Measurements from ENCODE around the gene PER3.

Gene PER3

GRCh38 chr1:7771823-7772299, 12.2 kb upstream of the PER3 start:
- ChIA-PET CTCF (interaction anchor here (0.7 to 1.3 kb wide), 2 partner anchors 31 to 104 kb away, joined by 3 read pairs; no protein-coding TSS in a partner anchor), POLR2A (interaction anchor here (0.8 to 1.2 kb wide), 2 partner anchors 8 to 67 kb away, joined by 3 to 4 read pairs; no protein-coding TSS in a partner anchor)
- TF ChIP-seq ZNF335 (tag by site-specific recombination; conservative IDR thresholded peaks at IDR 0.05) (peak; percentile 54; the same call in 1 of the 2 replicates), ZNF692 (tag by site-specific recombination; IDR thresholded peaks at IDR 0.05) (no peak)
- Histone ChIP-seq H3K36me3 (ENCODE audit: control insufficient read depth in 2 of 2, insufficient read depth in 1 of 2, low read length in 2 of 2) (peaks cover 8 to 31% of the 10 kb centered on the region in 2 experiments), H3K4me1 (ENCODE audit: control insufficient read depth, insufficient read depth, low read length) (no peaks in the 10 kb centered on the region), H3K9me3 (ENCODE audit: control insufficient read depth, insufficient read depth, low read depth, low read length) (no peaks in the 10 kb centered on the region), H3K4me3 (ENCODE audit: low read depth, low read length) (peak overlapping the region; percentile 80), H3K27ac (ENCODE audit: extremely low read depth, low read depth, low read length) (peak overlapping the region; percentile 65; the same call in 1 of the 2 replicates)

GRCh38 chr1:7777591-7777990, 6.5 kb upstream of the PER3 start:
- Histone ChIP-seq H3K4me3 (ENCODE audit: low read depth, low read length) (no peak overlapping the region), H3K27ac (ENCODE audit: extremely low read depth, low read depth, low read length) (no peak overlapping the region), H3K36me3 (ENCODE audit: control insufficient read depth in 2 of 2, insufficient read depth in 1 of 2, low read length in 2 of 2) (peaks cover 19 to 83% of the 10 kb centered on the region in 2 experiments), H3K9me3 (ENCODE audit: control insufficient read depth, insufficient read depth, low read depth, low read length) (no peaks in the 10 kb centered on the region), H3K4me1 (ENCODE audit: control insufficient read depth, insufficient read depth, low read length) (no peaks in the 10 kb centered on the region)
- POLR2A ChIA-PET = no interaction called here
- TF ChIP-seq PRDM6 (tag by site-specific recombination; IDR thresholded peaks at IDR 0.05) = no peak
- no peak for TF ChIP-seq SP2 (tag by site-specific recombination; IDR thresholded peaks at IDR 0.05)
- TF ChIP-seq ZNF544 (tag by site-specific recombination; IDR thresholded peaks at IDR 0.05) = no peak
- TF ChIP-seq KLF10 (tag by site-specific recombination; IDR thresholded peaks at IDR 0.05) = no peak
- no peak for TF ChIP-seq ZNF391 (tag by site-specific recombination; IDR thresholded peaks at IDR 0.05; ENCODE audit: borderline replicate concordance, low read depth)
- TF ChIP-seq ZNF585B (tag by site-specific recombination; IDR thresholded peaks at IDR 0.05) = no peak
- TF ChIP-seq HOXA7 (CRISPR knock-in tag; IDR thresholded peaks at IDR 0.05; ENCODE audit: borderline replicate concordance) = no peak
- no peak for TF ChIP-seq GLIS1 (tag by site-specific recombination; IDR thresholded peaks at IDR 0.05)
- no peak for TF ChIP-seq ZBTB20 (tag by site-specific recombination; IDR thresholded peaks at IDR 0.05)
- TF ChIP-seq ZNF214 (tag by site-specific recombination; IDR thresholded peaks at IDR 0.05; ENCODE audit: borderline replicate concordance) = no peak
- no peak for TF ChIP-seq MEIS1 (CRISPR knock-in tag; IDR thresholded peaks at IDR 0.05; ENCODE audit: borderline replicate concordance)
- no peak for TF ChIP-seq ZNF777 (tag by site-specific recombination; IDR thresholded peaks at IDR 0.05; ENCODE audit: borderline replicate concordance)
- TF ChIP-seq ZFP37 (tag by site-specific recombination; IDR thresholded peaks at IDR 0.05) = no peak
- TF ChIP-seq ZNF830 (tag by site-specific recombination; IDR thresholded peaks at IDR 0.05; ENCODE audit: low read depth) = no peak
- no peak for TF ChIP-seq ZNF302 (tag by site-specific recombination; IDR thresholded peaks at IDR 0.05; ENCODE audit: low read depth)
- CTCF ChIA-PET = no interaction called here

GRCh38 chr1:7778133-7778628, 5.9 kb upstream of the PER3 start:
- CTCF ChIA-PET = interaction anchor here (0.7 kb wide), 1 partner anchor 128 kb away, joined by 3 read pairs; no protein-coding TSS in a partner anchor
- Histone ChIP-seq H3K4me3 (ENCODE audit: low read depth, low read length) (no peak overlapping the region), H3K4me1 (ENCODE audit: control insufficient read depth, insufficient read depth, low read length) (no peaks in the 10 kb centered on the region), H3K27ac (ENCODE audit: extremely low read depth, low read depth, low read length) (no peak overlapping the region), H3K9me3 (ENCODE audit: control insufficient read depth, insufficient read depth, low read depth, low read length) (no peaks in the 10 kb centered on the region), H3K36me3 (ENCODE audit: control insufficient read depth in 2 of 2, insufficient read depth in 1 of 2, low read length in 2 of 2) (peaks cover 19 to 78% of the 10 kb centered on the region in 2 experiments)
- TF ChIP-seq HIC1 (tag by site-specific recombination; IDR thresholded peaks at IDR 0.05) = no peak
- no peak for TF ChIP-seq BCL11A (tag by site-specific recombination; IDR thresholded peaks at IDR 0.05; ENCODE audit: low read depth)
- TF ChIP-seq ZNF513 (tag by site-specific recombination; IDR thresholded peaks at IDR 0.05) = peak; percentile 68; the same call in 1 of the 2 replicates
- POLR2A ChIA-PET = no interaction called here

Measured in HEK293 (cell line).